Naive thymus-derived CD4-positive, alpha-beta T cell (primary cell): ENCODE results near the gene CACNA2D4. TPM values are rescaled to one million over a fixed set of nuclear protein-coding genes. Genes with fewer than 3 reads are reported as not detected.

Experiments used
- ATAC-seq: fragments of 150-1000 bp; cut with Tn5 transposase; 2 replicates; pipeline ENCODE4 v1.10.0; 2021; ENCODE audit warnings: mild to moderate bottlenecking, moderate library complexity
- CTCF ChIA-PET: fragments of 350-600 bp; sonication (Branson Sonifier 250); formaldehyde crosslinking; loops from one replicate; lab custom pipeline; 2021; ENCODE audit warnings: antibody characterized with exemption; lab: Charles Lee
- POLR2A ChIA-PET: fragments of 350-600 bp; sonication (Branson Sonifier 250); formaldehyde crosslinking; loops from one replicate; lab custom pipeline; 2021; ENCODE audit warnings: antibody characterized with exemption, inconsistent platforms; lab: Charles Lee
- DNase-seq, 9 donors: peaks; one replicate each; pipeline versions ENCODE4 v3.0.0 to v3.0.0-alpha.2; 2020 to 2022; ENCODE audit warnings: mixed read lengths in 1 of 9
- H3K27ac ChIP-seq: one replicate; pipeline ENCODE4 v1.7.0; 2013; ENCODE audit warnings: mild to moderate bottlenecking, low read depth, low read length, moderate library complexity
- H3K27me3 ChIP-seq, 2 donors: one replicate each; pipeline ENCODE4 v1.7.0; 2013; ENCODE audit warnings: low read length in 2 of 2, mild to moderate bottlenecking in 2 of 2, moderate library complexity in 2 of 2; ENCODE audit not compliant: control insufficient read depth in 2 of 2, insufficient read depth in 2 of 2
- H3K36me3 ChIP-seq, 3 experiments: 1 replicate in 2 of 3; 2 replicates in 1 of 3; pipeline ENCODE4 v1.7.0; 2013; ENCODE audit warnings: low read length in 3 of 3, mild to moderate bottlenecking in 3 of 3, moderate library complexity in 1 of 3; ENCODE audit not compliant: insufficient read depth in 3 of 3, control insufficient read depth in 2 of 3
- H3K4me1 ChIP-seq, 2 donors: one replicate each; pipeline ENCODE4 v1.7.0; 2013; ENCODE audit warnings: low read length in 2 of 2, mild to moderate bottlenecking in 2 of 2, moderate library complexity in 1 of 2; ENCODE audit not compliant: control insufficient read depth in 2 of 2, insufficient read depth in 2 of 2
- H3K4me3 ChIP-seq: 2 replicates; pipeline ENCODE4 v1.7.0; 2013; ENCODE audit warnings: mild to moderate bottlenecking, low read length
- H3K9me3 ChIP-seq, 3 experiments: 1 replicate in 2 of 3; 2 replicates in 1 of 3; pipeline ENCODE4 v1.7.0; 2013; ENCODE audit warnings: low read length in 3 of 3; ENCODE audit not compliant: control insufficient read depth in 2 of 3
- H3K27ac Mint-ChIP-seq, 9 donors: one replicate each; pipeline ENCODE4 v1.8.0; 2020 to 2022; ENCODE audit warnings: mixed read lengths in 9 of 9, mild to moderate bottlenecking in 8 of 9, moderate library complexity in 5 of 9, inconsistent platforms in 2 of 9
- H3K27me3 Mint-ChIP-seq, 5 donors: one replicate each; pipeline ENCODE4 v1.8.0; 2021 to 2022; ENCODE audit warnings: mixed read lengths in 5 of 5, mild to moderate bottlenecking in 1 of 5
- H3K36me3 Mint-ChIP-seq, 5 donors: one replicate each; pipeline ENCODE4 v1.8.0; 2020 to 2022; ENCODE audit warnings: mixed read lengths in 5 of 5, mild to moderate bottlenecking in 3 of 5, inconsistent platforms in 1 of 5
- H3K4me1 Mint-ChIP-seq, 7 donors: one replicate each; pipeline ENCODE4 v1.8.0; 2020 to 2022; ENCODE audit warnings: mixed read lengths in 7 of 7, mild to moderate bottlenecking in 3 of 7, inconsistent platforms in 1 of 7
- H3K4me3 Mint-ChIP-seq, 10 donors: one replicate each; pipeline ENCODE4 v1.8.0; 2020 to 2022; ENCODE audit warnings: mild to moderate bottlenecking in 10 of 10, mixed read lengths in 10 of 10, moderate library complexity in 6 of 10, inconsistent platforms in 2 of 10
- H3K9me3 Mint-ChIP-seq, 11 donors: one replicate each; pipeline ENCODE4 v1.8.0; 2020 to 2022; ENCODE audit warnings: mixed read lengths in 11 of 11, mild to moderate bottlenecking in 4 of 11, inconsistent platforms in 1 of 11, moderate library complexity in 1 of 11
- intact Hi-C, 2 donors: fragments of 100-400 bp; cut with micrococcal nuclease; formaldehyde crosslinking; loops; one replicate each; pipeline ENCODE4 v1.15.1; 2023
- polyA plus RNA-seq, 2 donors: library from polyadenylated mRNA; unstranded; fragments of 300-500 nt; fragmentation: Illumina TruSeq; gene quantifications; one replicate each; pipeline ENCODE4 v1.2.3, GENCODE V29; 2021
- total RNA-seq, 6 experiments: library from RNA in 5 of 6; stranded (reverse) in 5 of 6; gene quantifications; 1 replicate in 5 of 6; 2 replicates in 1 of 6; pipeline ENCODE4 v1.2.3 and lab custom pipeline; 2021 to 2026

Gene CACNA2D4
- total and polyA plus RNA-seq, 7 experiments from 2014 or later, result 4.9 to 23.4 (median 9.5) TPM

- POLR2A ChIA-PET, result interaction anchor here (0.6 kb wide), 1 partner anchor 18 kb away, joined by 3 read pairs; no protein-coding TSS in a partner anchor
- no peaks in the 10 kb centered on the region for H3K27me3 Mint-ChIP-seq
- no peak overlapping the region for H3K27ac Mint-ChIP-seq
- CTCF ChIA-PET, result no interaction called here
- H3K9me3 Mint-ChIP-seq, result peaks cover 0 to 40% (median 14%) of the 10 kb centered on the region in 11 donors
- Histone ChIP-seq H3K4me3 (no peak overlapping the region), H3K36me3 (peaks cover 0 to 5% (median 0%) of the 10 kb centered on the region in 3 experiments), H3K9me3 (peaks cover 0 to 5% (median 0%) of the 10 kb centered on the region in 3 experiments), H3K27ac (no peak overlapping the region), H3K27me3 (no peaks in the 10 kb centered on the region), H3K4me1 (no peaks in the 10 kb centered on the region)
- DNase-seq (no peak), ATAC-seq (no peak)
- intact Hi-C loops, result loop anchor here in 1 of 2 donors (5.0 kb wide), 1 partner anchor 42 kb away; no protein-coding TSS in a partner anchor
- H3K4me1 Mint-ChIP-seq, result peaks cover 5 to 39% (median 20%) of the 10 kb centered on the region in 7 donors
- no peak overlapping the region for H3K4me3 Mint-ChIP-seq
- peaks cover 6 to 44% (median 39%) of the 10 kb centered on the region in 5 donors for H3K36me3 Mint-ChIP-seq
Measured at GRCh38 chr12:1749019-1749418, 169.4 kb downstream of the CACNA2D4 start.

- Histone ChIP-seq H3K9me3 (peaks cover 0 to 5% (median 0%) of the 10 kb centered on the region in 3 experiments), H3K4me1 (no peaks in the 10 kb centered on the region), H3K27ac (no peak overlapping the region), H3K36me3 (peaks cover 0 to 4% (median 0%) of the 10 kb centered on the region in 3 experiments), H3K4me3 (no peak overlapping the region), H3K27me3 (no peaks in the 10 kb centered on the region)
- no peaks in the 10 kb centered on the region for H3K27me3 Mint-ChIP-seq
- H3K4me3 Mint-ChIP-seq, result no peak overlapping the region
- H3K27ac Mint-ChIP-seq, result no peak overlapping the region
- peaks cover 6 to 44% (median 39%) of the 10 kb centered on the region in 5 donors for H3K36me3 Mint-ChIP-seq
- peaks cover 0 to 40% (median 14%) of the 10 kb centered on the region in 11 donors for H3K9me3 Mint-ChIP-seq
- intact Hi-C loops, result loop anchor here in 1 of 2 donors (5.0 kb wide), 1 partner anchor 40 kb away; no protein-coding TSS in a partner anchor
- CTCF ChIA-PET, result no interaction called here
- peaks cover 2 to 35% (median 17%) of the 10 kb centered on the region in 7 donors for H3K4me1 Mint-ChIP-seq
- POLR2A ChIA-PET, result no interaction called here
- ATAC-seq, result no peak
- no peak for DNase-seq
Measured at GRCh38 chr12:1747609-1748008, 170.8 kb downstream of the CACNA2D4 start.

GRCh38 chr12:1744932-1745331 lies 173.5 kb downstream of the CACNA2D4 start:
- Mint-ChIP-seq H3K36me3 (peaks cover 6 to 45% (median 39%) of the 10 kb centered on the region in 5 donors), H3K27ac (no peak overlapping the region), H3K9me3 (peaks cover 0 to 40% (median 14%) of the 10 kb centered on the region in 11 donors), H3K27me3 (no peaks in the 10 kb centered on the region), H3K4me1 (peaks cover 4 to 52% (median 28%) of the 10 kb centered on the region in 7 donors), H3K4me3 (no peak overlapping the region)
- ChIA-PET CTCF (no interaction called here), POLR2A (no interaction called here)
- no peak for ATAC-seq
- intact Hi-C loops, result loop anchor here in 1 of 2 donors (5.0 kb wide), 1 partner anchor 38 kb away; no protein-coding TSS in a partner anchor
- Histone ChIP-seq H3K36me3 (peaks cover 0 to 4% (median 0%) of the 10 kb centered on the region in 3 experiments), H3K9me3 (peaks cover 0 to 5% (median 0%) of the 10 kb centered on the region in 3 experiments), H3K27ac (no peak overlapping the region), H3K4me3 (no peak overlapping the region), H3K27me3 (no peaks in the 10 kb centered on the region), H3K4me1 (peaks cover 0 to 16% of the 10 kb centered on the region in 2 donors)
- DNase-seq, result no peak

Other genes starting within 250 kb of the CACNA2D4 start
- gene ADIPOR2, start 227.6 kb downstream of the CACNA2D4 start, total RNA-seq, result 10 to 100 TPM; 19.8 to 51.4 (median 36.4) TPM
- gene ADIPOR2, start 227.6 kb downstream of the CACNA2D4 start, polyA plus RNA-seq, result 1 to 10 TPM; 2.2 to 3.3 TPM
- gene LRTM2, start 98.1 kb downstream of the CACNA2D4 start, total RNA-seq, result under 1 TPM in 1 of 5 experiments, not detected in 4; 0.12 TPM
- gene LRTM2, start 98.1 kb downstream of the CACNA2D4 start, polyA plus RNA-seq, result not detected
- 10 to 100 TPM in 3 of 5 experiments, 1 to 10 TPM in 2; 8.1 to 19.7 (median 15.5) TPM for gene DCP1B, start 85.8 kb upstream of the CACNA2D4 start, total RNA-seq
- gene DCP1B, start 85.8 kb upstream of the CACNA2D4 start, polyA plus RNA-seq, result 10 to 100 TPM; 21.0 to 30.5 TPM
- gene CACNA1C, start 134.3 kb upstream of the CACNA2D4 start, total RNA-seq, result under 1 TPM; 0.08 to 0.48 (median 0.10) TPM
- under 1 TPM; 0.04 to 0.05 TPM for gene CACNA1C, start 134.3 kb upstream of the CACNA2D4 start, polyA plus RNA-seq